ENCODE data around the gene PALD1. TPM values are rescaled to one million over a fixed set of nuclear protein-coding genes. Genes with fewer than 3 reads are reported as not detected.

PALD1 gene
- total RNA-seq, 1 donor from 2014 or later = 1.8 TPM

DNA sequence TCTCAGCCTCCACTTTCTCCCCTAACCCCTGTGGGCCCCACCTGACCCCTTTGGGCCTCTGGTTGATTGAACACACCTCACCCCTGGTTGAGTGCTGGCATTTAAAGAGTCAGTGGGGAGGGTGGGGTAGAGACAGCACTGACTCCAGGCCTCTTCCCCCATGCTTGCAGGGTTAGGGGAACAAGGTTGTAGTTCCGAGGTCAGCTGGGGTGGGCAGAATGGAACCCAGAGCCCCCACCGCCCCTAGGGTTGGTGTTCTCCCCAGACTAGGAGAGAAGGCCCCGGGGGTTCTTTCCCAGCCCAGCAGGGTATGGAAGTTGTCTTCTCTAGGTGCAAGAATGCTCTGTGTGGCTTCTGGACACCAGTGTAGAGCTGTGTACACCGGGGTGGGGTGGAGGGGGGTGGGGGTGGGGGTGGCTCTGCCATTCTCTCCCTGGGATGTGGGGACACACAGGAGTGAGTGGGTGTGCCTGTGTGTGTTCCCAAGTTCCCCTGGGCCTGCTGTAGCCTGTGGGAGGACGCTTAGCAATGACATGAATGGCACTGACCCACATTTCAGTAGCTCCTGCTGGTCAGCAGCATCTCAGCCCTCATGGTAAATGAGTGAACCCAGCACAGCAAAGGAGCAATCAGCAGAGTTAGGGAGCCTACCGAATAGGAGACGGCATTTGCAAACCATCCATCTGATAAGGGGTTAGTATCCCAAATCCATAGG is 90.4 kb downstream of the PALD1 start:
- FAIRE-seq (no peak), DNase-seq (ENCODE audit: low read depth) (no peak)
- no peak overlapping the region for H3K27ac Mint-ChIP-seq (ENCODE audit: unreplicated experiment)

DNA sequence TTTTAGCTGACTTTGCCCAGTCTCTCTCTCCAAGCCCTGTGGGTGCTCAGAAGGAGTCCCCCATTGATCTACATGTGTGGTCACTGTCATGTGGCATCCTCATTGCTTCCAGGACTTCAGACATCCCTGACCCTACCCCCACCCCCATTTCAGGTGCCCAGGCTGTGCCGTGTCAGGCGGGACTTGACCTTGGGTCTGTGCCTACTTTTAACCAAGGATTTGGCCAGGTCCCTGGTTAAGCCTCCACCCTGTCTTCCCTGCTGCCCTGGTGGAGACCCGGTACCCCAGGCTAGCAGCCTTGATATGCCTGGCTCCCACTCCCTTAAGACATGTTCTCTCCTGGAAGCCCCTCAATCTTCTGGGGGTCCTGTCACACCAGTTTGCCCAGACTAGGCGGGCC is 92.7 kb downstream of the PALD1 start:
- Histone ChIP-seq H3K4me1 (ENCODE audit: insufficient read depth, low read length) (peaks cover 10% of the 10 kb centered on the region), H4K20me1 (ENCODE audit: insufficient read depth, low read length) (no peaks in the 10 kb centered on the region), H3K27ac (ENCODE audit: low read depth, low read length) (no peak overlapping the region), H3K9me3 (ENCODE audit: insufficient read depth, low read depth, low read length) (no peaks in the 10 kb centered on the region), H3K27me3 (ENCODE audit: insufficient read depth, low read length) (peaks cover 4% of the 10 kb centered on the region), H3K4me3 (ENCODE audit: insufficient read depth, low read depth, low read length) (no peak overlapping the region), H2AFZ (ENCODE audit: low read depth, low read length) (no peak overlapping the region), H3K4me2 (ENCODE audit: low read length) (no peak overlapping the region), H3K36me3 (ENCODE audit: insufficient read depth, low read length) (no peaks in the 10 kb centered on the region), H3K79me2 (ENCODE audit: insufficient read depth, low read length) (no peaks in the 10 kb centered on the region), H3K9ac (ENCODE audit: low read length) (no peak overlapping the region)
- Mint-ChIP-seq H3K27me3 (ENCODE audit: low read depth, unreplicated experiment) (peaks cover 42% of the 10 kb centered on the region), H3K4me3 (ENCODE audit: unreplicated experiment) (no peak overlapping the region), H3K27ac (ENCODE audit: unreplicated experiment) (no peak overlapping the region), H3K36me3 (ENCODE audit: low read depth, unreplicated experiment) (no peaks in the 10 kb centered on the region), H3K4me1 (ENCODE audit: low read depth, unreplicated experiment) (peaks cover 5% of the 10 kb centered on the region), H3K9me3 (ENCODE audit: unreplicated experiment) (no peaks in the 10 kb centered on the region)
- TF ChIP-seq CTCF (IDR thresholded peaks at IDR 0.05; ENCODE audit: insufficient read depth, low read depth, low read length) = no peak
- no peak for TF ChIP-seq EZH2 (IDR thresholded peaks at IDR 0.05; ENCODE audit: insufficient read depth, low read length)
- DNase-seq (ENCODE audit: low read depth) (no peak), FAIRE-seq (no peak)

More for the DNA sequence above, 90.4 kb downstream of the PALD1 start:
- Mint-ChIP-seq H3K27me3 (ENCODE audit: low read depth, unreplicated experiment) (peaks cover 48% of the 10 kb centered on the region), H3K4me1 (ENCODE audit: low read depth, unreplicated experiment) (no peaks in the 10 kb centered on the region), H3K36me3 (ENCODE audit: low read depth, unreplicated experiment) (peaks cover 2% of the 10 kb centered on the region), H3K4me3 (ENCODE audit: unreplicated experiment) (no peak overlapping the region), H3K9me3 (ENCODE audit: unreplicated experiment) (no peaks in the 10 kb centered on the region)
- Histone ChIP-seq H3K36me3 (ENCODE audit: insufficient read depth, low read length) (no peaks in the 10 kb centered on the region), H4K20me1 (ENCODE audit: insufficient read depth, low read length) (no peaks in the 10 kb centered on the region), H3K79me2 (ENCODE audit: insufficient read depth, low read length) (no peaks in the 10 kb centered on the region), H3K9me3 (ENCODE audit: insufficient read depth, low read depth, low read length) (no peaks in the 10 kb centered on the region), H3K27me3 (ENCODE audit: insufficient read depth, low read length) (peaks cover 4% of the 10 kb centered on the region), H3K27ac (ENCODE audit: low read depth, low read length) (no peak overlapping the region), H3K4me2 (ENCODE audit: low read length) (no peak overlapping the region), H2AFZ (ENCODE audit: low read depth, low read length) (no peak overlapping the region), H3K4me1 (ENCODE audit: insufficient read depth, low read length) (no peaks in the 10 kb centered on the region), H3K4me3 (ENCODE audit: insufficient read depth, low read depth, low read length) (no peak overlapping the region), H3K9ac (ENCODE audit: low read length) (no peak overlapping the region)
- TF ChIP-seq EZH2 (IDR thresholded peaks at IDR 0.05; ENCODE audit: insufficient read depth, low read length) = no peak

DNA sequence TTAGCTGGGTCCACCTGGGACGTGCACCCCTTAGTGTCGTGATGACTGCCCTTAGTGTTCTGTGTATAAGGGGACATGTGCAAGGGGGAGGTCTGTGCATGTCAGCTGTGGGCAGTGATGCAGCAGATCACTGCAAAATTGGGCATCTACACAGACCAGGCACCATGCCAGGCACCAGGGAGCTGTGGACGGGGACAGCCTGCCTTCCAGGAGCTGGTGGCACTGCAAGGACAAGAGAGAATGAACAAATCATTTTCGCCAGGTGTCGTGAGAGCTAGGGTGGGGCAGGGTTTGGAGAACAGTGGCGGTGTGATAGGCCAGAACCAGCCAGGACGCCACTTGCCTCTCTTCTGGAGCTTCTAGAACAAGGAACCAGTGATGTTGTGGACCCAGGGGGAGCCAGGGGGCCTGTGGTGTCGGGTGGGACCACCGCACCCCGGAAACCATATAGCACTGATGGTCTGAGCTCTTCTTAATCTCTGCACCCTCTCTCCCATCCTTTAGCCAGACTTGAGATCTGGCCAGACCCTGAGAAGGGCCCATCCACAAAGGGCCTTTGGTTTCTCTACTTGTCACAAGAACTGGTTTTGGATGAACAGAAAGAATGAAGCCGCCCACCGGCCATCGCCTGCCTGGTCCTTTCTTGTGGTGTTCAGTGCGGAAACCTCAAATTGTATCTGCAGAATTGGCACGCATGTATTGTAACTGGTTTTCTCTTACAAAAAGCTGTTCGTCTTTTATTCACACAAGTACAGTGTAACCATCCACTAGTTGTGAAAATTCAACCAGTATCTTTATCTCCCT is 93.3 kb downstream of the PALD1 start:
- peaks cover 36% of the 10 kb centered on the region for H3K27me3 Mint-ChIP-seq (ENCODE audit: low read depth, unreplicated experiment)
- no peak for FAIRE-seq
- H3K4me3 ChIP-seq (ENCODE audit: insufficient read depth, low read depth, low read length) = no peak overlapping the region

More for the DNA sequence above, 93.3 kb downstream of the PALD1 start:
- H3K9ac ChIP-seq (ENCODE audit: low read length) = no peak overlapping the region
- no peaks in the 10 kb centered on the region for H3K9me3 Mint-ChIP-seq (ENCODE audit: unreplicated experiment)
- H3K4me2 ChIP-seq (ENCODE audit: low read length) = no peak overlapping the region
- H3K9me3 ChIP-seq (ENCODE audit: insufficient read depth, low read depth, low read length) = no peaks in the 10 kb centered on the region
- no peaks in the 10 kb centered on the region for H4K20me1 ChIP-seq (ENCODE audit: insufficient read depth, low read length)
- H3K4me1 ChIP-seq (ENCODE audit: insufficient read depth, low read length) = peaks cover 16% of the 10 kb centered on the region
- TF ChIP-seq EZH2 (IDR thresholded peaks at IDR 0.05; ENCODE audit: insufficient read depth, low read length) (no peak), CTCF (IDR thresholded peaks at IDR 0.05; ENCODE audit: insufficient read depth, low read depth, low read length) (no peak)
- no peak overlapping the region for H2AFZ ChIP-seq (ENCODE audit: low read depth, low read length)
- no peaks in the 10 kb centered on the region for H3K79me2 ChIP-seq (ENCODE audit: insufficient read depth, low read length)
- no peak overlapping the region for H3K4me3 Mint-ChIP-seq (ENCODE audit: unreplicated experiment)
- no peak overlapping the region for H3K27ac Mint-ChIP-seq (ENCODE audit: unreplicated experiment)
- H3K4me1 Mint-ChIP-seq (ENCODE audit: low read depth, unreplicated experiment) = peaks cover 11% of the 10 kb centered on the region
- DNase-seq (ENCODE audit: low read depth) = no peak
- no peaks in the 10 kb centered on the region for H3K36me3 Mint-ChIP-seq (ENCODE audit: low read depth, unreplicated experiment)
- no peaks in the 10 kb centered on the region for H3K36me3 ChIP-seq (ENCODE audit: insufficient read depth, low read length)
- H3K27me3 ChIP-seq (ENCODE audit: insufficient read depth, low read length) = peaks cover 4% of the 10 kb centered on the region
- no peak overlapping the region for H3K27ac ChIP-seq (ENCODE audit: low read depth, low read length)
